HG03135 (cell line): ENCODE results near the gene SUCLG2.
A peak's percentile ranks its signal among the peaks of the same experiment; 100 is the strongest.

ENCODE experiments used
- ATAC-seq: cut with Tn5 transposase; IDR thresholded peaks from one replicate; pipeline ENCODE4 v1.9.1; 2021; ENCODE audit warnings: mild to moderate bottlenecking, moderate library complexity; ENCODE audit not compliant: unreplicated experiment

Gene SUCLG2

GRCh38 chr3:67654099-67654843 is at the start of gene SUCLG2:
Gene SUCLG2 (minus strand): TSS chr3:67654612. CDS start chr3:67654586, 26 bp downstream.
- ATAC-seq: peak; percentile 62

GRCh38 chr3:67700596-67700995 is 46.2 kb upstream of the SUCLG2 start:
- no peak for ATAC-seq

GRCh38 chr3:67699882-67700281 is 45.5 kb upstream of the SUCLG2 start:
- no peak for ATAC-seq

GRCh38 chr3:67692621-67693020 is 38.2 kb upstream of the SUCLG2 start:
- no peak for ATAC-seq

GRCh38 chr3:67691926-67692325 is 37.5 kb upstream of the SUCLG2 start:
- ATAC-seq: no peak

- ATAC-seq: no peak
These were observed 36.8 kb upstream of the SUCLG2 start for GRCh38 chr3:67691207-67691606.

- no peak for ATAC-seq
These were observed 35.4 kb upstream of the SUCLG2 start for GRCh38 chr3:67689806-67690205.

- ATAC-seq: no peak
These were observed 33.8 kb upstream of the SUCLG2 start for GRCh38 chr3:67688231-67688630.

GRCh38 chr3:67686069-67686468 is 31.7 kb upstream of the SUCLG2 start:
- no peak for ATAC-seq

GRCh38 chr3:67685499-67685898 is 31.1 kb upstream of the SUCLG2 start:
- peak; percentile 99 for ATAC-seq

- ATAC-seq: no peak
These were observed 29.8 kb upstream of the SUCLG2 start for GRCh38 chr3:67684211-67684610.

GRCh38 chr3:67683522-67683921 is 29.1 kb upstream of the SUCLG2 start:
- ATAC-seq: no peak

GRCh38 chr3:67678665-67679064 is 24.3 kb upstream of the SUCLG2 start:
- no peak for ATAC-seq

GRCh38 chr3:67674055-67674454 is 19.6 kb upstream of the SUCLG2 start:
- no peak for ATAC-seq

GRCh38 chr3:67662733-67663132 is 8.3 kb upstream of the SUCLG2 start:
- no peak for ATAC-seq

GRCh38 chr3:67661089-67661488 is 6.7 kb upstream of the SUCLG2 start:
- ATAC-seq: no peak

- no peak for ATAC-seq
These were observed 2.8 kb upstream of the SUCLG2 start for GRCh38 chr3:67657192-67657591.

GRCh38 chr3:67656614-67657013 is 2.2 kb upstream of the SUCLG2 start:
- ATAC-seq: no peak

- ATAC-seq: peak; percentile 55
These were observed 1.1 kb upstream of the SUCLG2 start for GRCh38 chr3:67655364-67656121.

- ATAC-seq: no peak
These were observed 399 bp upstream of the SUCLG2 start for GRCh38 chr3:67654844-67655177.

- ATAC-seq: peak; percentile 11
These were observed 850 bp downstream of the SUCLG2 start for GRCh38 chr3:67653425-67654098.

GRCh38 chr3:67650084-67650483 is 4.3 kb downstream of the SUCLG2 start:
- no peak for ATAC-seq
